PC-3 (cell line): Measurements from ENCODE around the gene MARCHF3. TPM values are rescaled to one million over a fixed set of nuclear protein-coding genes. Genes with fewer than 3 reads are reported as not detected.

ENCODE experiments used
- ATAC-seq: fragments of 200-7000 bp; cut with Tn5 transposase; 2 replicates; pipeline ENCODE4 v1.9.1; 2020; ENCODE audit warnings: mild to moderate bottlenecking, moderate library complexity
- BruUV-seq: library from RNA; stranded (reverse); fragments of 400-500 nt; replicated peaks from 2 replicates; lab custom pipeline; 2021; lab: Mats Ljungman, UMichigan
- CTCF ChIA-PET: fragments of 300-600 bp; sonication (Branson Sonifier 250); formaldehyde crosslinking; loops from one replicate; lab custom pipeline; 2022; ENCODE audit warnings: antibody characterized with exemption; lab: Charles Lee
- POLR2A ChIA-PET: fragments of 300-600 bp; sonication (Branson Sonifier 250); formaldehyde crosslinking; loops from one replicate; lab custom pipeline; 2022; ENCODE audit warnings: antibody characterized with exemption; ENCODE audit not compliant: unreplicated experiment; lab: Charles Lee
- DNase-seq: peaks from one replicate; pipeline ENCODE4 v3.0.0-alpha.2; 2015
- H2AFZ ChIP-seq: fragments of 300-600 bp; sonication (generic); 2 replicates; pipeline ENCODE4 v1.6.0; 2016; ENCODE audit warnings: antibody characterized with exemption, low read length
- H3F3A ChIP-seq: fragments of 300-600 bp; sonication (generic); one replicate; pipeline ENCODE4 v1.6.0; 2017; ENCODE audit warnings: antibody characterized with exemption, low read length, control low read depth, mild to moderate bottlenecking; ENCODE audit not compliant: unreplicated experiment
- H3K27ac ChIP-seq: fragments of 300-600 bp; sonication (generic); 2 replicates; pipeline ENCODE4 v1.5.1; 2016; ENCODE audit warnings: mild to moderate bottlenecking, low read length
- H3K27me3 ChIP-seq: fragments of 300-600 bp; sonication (generic); 2 replicates; pipeline ENCODE4 v1.6.1; 2016; ENCODE audit warnings: low read length, mixed read lengths
- H3K36me3 ChIP-seq: fragments of 300-600 bp; sonication (generic); 2 replicates; pipeline ENCODE4 v1.6.1; 2016; ENCODE audit warnings: low read depth, mixed run types, low read length, mixed read lengths
- H3K4me1 ChIP-seq: fragments of 300-600 bp; sonication (generic); 2 replicates; pipeline ENCODE4 v1.5.1; 2016; ENCODE audit warnings: low read length; ENCODE audit not compliant: insufficient read depth
- H3K4me2 ChIP-seq: fragments of 300-600 bp; sonication (generic); 2 replicates; pipeline ENCODE4 v1.6.0; 2016; ENCODE audit warnings: low read length
- H3K4me3 ChIP-seq: fragments of 300-600 bp; sonication (generic); 2 replicates; pipeline ENCODE4 v1.5.1; 2016; ENCODE audit warnings: mild to moderate bottlenecking, low read length, mixed read lengths
- H3K79me2 ChIP-seq: fragments of 300-600 bp; sonication (generic); 2 replicates; pipeline ENCODE4 v1.6.1; 2017; ENCODE audit warnings: low read length, mixed read lengths
- H3K9ac ChIP-seq: fragments of 300-600 bp; sonication (generic); 2 replicates; pipeline ENCODE4 v1.6.0; 2016; ENCODE audit warnings: mild to moderate bottlenecking, low read length
- H3K9me2 ChIP-seq: fragments of 300-600 bp; sonication (generic); replicated peaks from 2 replicates; pipeline ENCODE4 v1.6.1; 2016; ENCODE audit warnings: mixed run types, low read length, mixed read lengths
- H3K9me3 ChIP-seq: fragments of 300-600 bp; sonication (generic); 2 replicates; pipeline ENCODE4 v1.6.1; 2016; ENCODE audit warnings: low read length, mixed read lengths
- H4K20me1 ChIP-seq: fragments of 300-600 bp; sonication (generic); 2 replicates; pipeline ENCODE4 v1.6.1; 2016; ENCODE audit warnings: low read length, mixed read lengths
- EZH2 ChIP-seq: fragments of 300-600 bp; sonication (generic); IDR thresholded peaks from one replicate; pipeline ENCODE4 v1.6.1; 2017; ENCODE audit warnings: antibody characterized with exemption, mild to moderate bottlenecking, low read length; ENCODE audit not compliant: unreplicated experiment
- EZH2phosphoT487 ChIP-seq: fragments of 300-600 bp; sonication (generic); IDR thresholded peaks from 2 replicates; pipeline ENCODE4 v1.6.1; 2018; ENCODE audit warnings: mild to moderate bottlenecking, antibody characterized with exemption, low read length, borderline replicate concordance
- intact Hi-C: fragments of 100-400 bp; cut with micrococcal nuclease; formaldehyde crosslinking; loops from 2 replicates; pipeline ENCODE4 v1.9.0; 2023
- total RNA-seq: library from RNA; depleted of rRNA; stranded (reverse); fragments of >200 nt; gene quantifications from 2 replicates; pipeline ENCODE4 v1.2.3, GENCODE V29; 2014
- TF ChIP-seq, protein P1 (sequence below): fragments of 300-600 bp; sonication (generic); conservative IDR thresholded peaks from 2 replicates; pipeline ENCODE4 v1.5.1; 2017; ENCODE audit warnings: antibody characterized with exemption, low read depth, mild to moderate bottlenecking, low read length

Gene MARCHF3
- total RNA-seq, 1 experiment from 2014 or later = 2.5 TPM

DNA sequence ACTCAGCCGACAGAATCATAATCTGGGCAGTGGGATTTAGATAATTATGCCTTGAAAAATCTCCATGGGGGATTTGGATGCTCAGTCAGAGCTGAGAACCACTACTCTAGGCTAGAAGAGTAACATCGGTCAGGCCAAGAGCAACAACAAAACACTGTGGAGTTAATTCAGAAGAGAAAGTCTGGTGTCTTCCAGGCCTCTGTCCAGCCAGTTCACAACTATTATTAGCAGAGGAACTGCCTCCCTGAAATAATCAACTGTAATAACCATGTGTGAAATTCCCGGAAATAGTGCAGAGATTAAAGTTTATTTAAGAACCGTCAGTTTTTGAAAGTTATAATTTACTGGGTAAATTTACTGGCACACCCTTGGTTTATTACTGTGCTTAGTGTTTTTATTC lies 8.2 kb upstream of the MARCHF3 start:
- no peak for ATAC-seq
- Histone ChIP-seq H3F3A (no peaks in the 10 kb centered on the region), H3K4me2 (no peak overlapping the region), H3K9me2 (no peaks in the 10 kb centered on the region), H2AFZ (no peak overlapping the region), H3K27me3 (no peaks in the 10 kb centered on the region), H3K9ac (no peak overlapping the region), H3K9me3 (no peaks in the 10 kb centered on the region), H3K4me1 (peaks cover 15% of the 10 kb centered on the region), H3K36me3 (no peaks in the 10 kb centered on the region), H4K20me1 (no peaks in the 10 kb centered on the region), H3K4me3 (no peak overlapping the region), H3K79me2 (no peaks in the 10 kb centered on the region), H3K27ac (no peak overlapping the region)
- intact Hi-C loops = no loop called here
- BruUV-seq = no TSS peak
- DNase-seq = no peak
- TF ChIP-seq EZH2phosphoT487 (no peak), EZH2 (no peak)
- TF ChIP-seq, protein P1, sequence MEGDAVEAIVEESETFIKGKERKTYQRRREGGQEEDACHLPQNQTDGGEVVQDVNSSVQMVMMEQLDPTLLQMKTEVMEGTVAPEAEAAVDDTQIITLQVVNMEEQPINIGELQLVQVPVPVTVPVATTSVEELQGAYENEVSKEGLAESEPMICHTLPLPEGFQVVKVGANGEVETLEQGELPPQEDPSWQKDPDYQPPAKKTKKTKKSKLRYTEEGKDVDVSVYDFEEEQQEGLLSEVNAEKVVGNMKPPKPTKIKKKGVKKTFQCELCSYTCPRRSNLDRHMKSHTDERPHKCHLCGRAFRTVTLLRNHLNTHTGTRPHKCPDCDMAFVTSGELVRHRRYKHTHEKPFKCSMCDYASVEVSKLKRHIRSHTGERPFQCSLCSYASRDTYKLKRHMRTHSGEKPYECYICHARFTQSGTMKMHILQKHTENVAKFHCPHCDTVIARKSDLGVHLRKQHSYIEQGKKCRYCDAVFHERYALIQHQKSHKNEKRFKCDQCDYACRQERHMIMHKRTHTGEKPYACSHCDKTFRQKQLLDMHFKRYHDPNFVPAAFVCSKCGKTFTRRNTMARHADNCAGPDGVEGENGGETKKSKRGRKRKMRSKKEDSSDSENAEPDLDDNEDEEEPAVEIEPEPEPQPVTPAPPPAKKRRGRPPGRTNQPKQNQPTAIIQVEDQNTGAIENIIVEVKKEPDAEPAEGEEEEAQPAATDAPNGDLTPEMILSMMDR = no peak
- ChIA-PET POLR2A (no interaction called here), CTCF (no interaction called here)

DNA sequence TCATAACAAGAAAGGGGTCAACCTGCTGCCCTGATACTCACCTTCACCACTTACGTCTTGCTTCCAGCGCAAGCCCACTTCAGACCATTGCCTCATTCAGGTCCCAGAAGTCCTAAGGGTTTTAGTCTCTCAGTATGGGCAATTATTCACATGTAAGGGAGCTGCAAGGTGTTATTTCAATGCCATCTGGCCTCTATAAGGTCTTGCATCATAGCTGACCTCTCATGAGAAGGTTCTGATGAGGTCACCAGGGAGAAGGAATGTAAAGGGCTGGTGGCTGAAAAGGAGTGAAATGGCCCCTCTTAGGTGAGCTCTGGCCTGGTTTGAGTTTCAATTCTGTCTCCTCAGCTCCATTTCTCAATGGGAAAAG lies 1.5 kb upstream of the MARCHF3 start:
- intact Hi-C loops = no loop called here
- TF ChIP-seq EZH2phosphoT487 (no peak), EZH2 (no peak)
- TF ChIP-seq, protein P1 = no peak
- BruUV-seq = no TSS peak
- Histone ChIP-seq H3K4me2 (no peak overlapping the region), H3K27ac (no peak overlapping the region), H2AFZ (no peak overlapping the region), H4K20me1 (no peaks in the 10 kb centered on the region), H3K9me3 (no peaks in the 10 kb centered on the region), H3F3A (no peaks in the 10 kb centered on the region), H3K79me2 (no peaks in the 10 kb centered on the region), H3K27me3 (no peaks in the 10 kb centered on the region), H3K9me2 (no peaks in the 10 kb centered on the region), H3K4me1 (peaks cover 19% of the 10 kb centered on the region), H3K36me3 (no peaks in the 10 kb centered on the region), H3K9ac (no peak overlapping the region), H3K4me3 (no peak overlapping the region)
- DNase-seq (no peak), ATAC-seq (no peak)
- ChIA-PET CTCF (interaction anchor here (0.6 kb wide), 1 partner anchor 11 kb away, joined by 3 read pairs; no protein-coding TSS in a partner anchor), POLR2A (no interaction called here)

GRCh38 chr5:127031147-127031862 lies 947 bp upstream of the MARCHF3 start:
- peak overlapping the region; percentile 98 for H2AFZ ChIP-seq
- peaks cover 19% of the 10 kb centered on the region for H3K4me1 ChIP-seq
- POLR2A ChIA-PET = interaction anchor here (0.6 kb wide), 1 partner anchor 175 kb away, joined by 6 read pairs; no protein-coding TSS in a partner anchor
- TF ChIP-seq EZH2phosphoT487 (no peak), EZH2 (no peak)
- TF ChIP-seq, protein P1 = no peak
- H3K36me3 ChIP-seq = no peaks in the 10 kb centered on the region
- DNase-seq = no peak
- no peaks in the 10 kb centered on the region for H3K9me3 ChIP-seq
- H3K79me2 ChIP-seq = no peaks in the 10 kb centered on the region
- no TSS peak for BruUV-seq
- intact Hi-C loops = no loop called here
- no peaks in the 10 kb centered on the region for H4K20me1 ChIP-seq
- no peak overlapping the region for H3K27ac ChIP-seq
- CTCF ChIA-PET = interaction anchor here (0.6 kb wide), 1 partner anchor 12 kb away, joined by 3 read pairs; no protein-coding TSS in a partner anchor
- peak overlapping the region; percentile 91 for H3K4me3 ChIP-seq
- H3K9me2 ChIP-seq = no peaks in the 10 kb centered on the region
- H3K27me3 ChIP-seq = no peaks in the 10 kb centered on the region
- H3F3A ChIP-seq = no peaks in the 10 kb centered on the region
- H3K9ac ChIP-seq = peak overlapping the region; percentile 46; the same call in 1 of the 2 replicates
- ATAC-seq = no peak
- H3K4me2 ChIP-seq = peak overlapping the region; percentile 100
